22Rv1 (cell line): ENCODE data around the gene PRAME.

Experiments
- CTCF ChIP-seq: fragments of 450-650 bp; IDR thresholded peaks from 2 replicates; pipeline ENCODE4 v1.5.1; 2017; ENCODE audit warnings: mild to moderate bottlenecking
- ZFX ChIP-seq: fragments of 450-650 bp; IDR thresholded peaks from 2 replicates; pipeline ENCODE4 v1.6.1; 2017; ENCODE audit warnings: antibody characterized with exemption, borderline replicate concordance

DNA sequence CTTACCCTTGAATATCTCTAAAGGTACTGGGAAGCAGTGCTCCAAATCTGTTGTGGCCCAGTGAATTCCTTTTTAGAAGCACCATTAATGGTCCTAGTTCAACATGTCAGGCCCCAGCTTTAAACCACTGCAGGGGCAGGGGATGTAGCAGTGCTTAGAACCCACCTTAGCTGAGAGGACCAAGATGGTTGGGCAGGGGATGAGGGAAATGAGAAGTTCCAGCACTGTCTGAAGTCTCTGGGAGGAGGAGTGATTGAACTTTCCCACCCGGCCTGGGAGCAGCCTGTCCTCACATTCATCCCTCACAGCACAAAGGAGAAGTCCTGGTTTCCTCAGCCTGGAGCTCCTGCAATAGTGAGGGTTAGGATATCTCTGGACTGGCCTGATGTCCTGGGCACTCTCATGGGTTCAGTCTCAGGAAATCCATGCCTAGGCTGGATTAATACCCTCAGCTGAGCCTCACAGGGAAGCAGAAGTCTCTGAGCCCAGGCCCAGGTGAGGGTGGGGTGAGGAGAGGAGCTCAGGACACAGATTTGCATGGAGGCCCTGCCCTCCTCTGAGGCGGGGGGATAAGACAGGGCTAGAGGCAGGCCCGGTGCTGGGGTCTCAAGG lies 28.6 kb upstream of the PRAME start:
- TF ChIP-seq CTCF = no peak
- TF ChIP-seq ZFX = no peak
